PFSK-1 (cell line): ENCODE data around the gene STARD13.

Source experiments
- FOXP2 ChIP-seq: optimal IDR thresholded peaks from 2 replicates; pipeline ENCODE3; 2011; ENCODE audit warnings: borderline replicate concordance, control low read depth, inconsistent platforms; ENCODE audit not compliant: insufficient read depth; ENCODE audit errors: extremely low read length, extremely low read depth
- POLR2AphosphoS5 ChIP-seq: IDR thresholded peaks from 2 replicates; pipeline ENCODE4 v1.6.1; 2012; ENCODE audit warnings: low read depth, mild to moderate bottlenecking, control low read depth, low read length, moderate library complexity
- REST ChIP-seq, 2 experiments: IDR thresholded peaks; 2 replicates each; pipeline versions ENCODE4 v1.6.1 to v1.8.0; 2011 to 2012; ENCODE audit warnings: low read depth in 2 of 2, low read length in 2 of 2, control low read depth in 1 of 2, inconsistent platforms in 1 of 2, mild to moderate bottlenecking in 1 of 2, moderate library complexity in 1 of 2; ENCODE audit not compliant: insufficient read depth in 1 of 2
- SIN3A ChIP-seq: IDR thresholded peaks from 2 replicates; pipeline ENCODE4 v1.6.1; 2012; ENCODE audit warnings: mild to moderate bottlenecking, low read length, moderate library complexity, borderline replicate concordance; ENCODE audit not compliant: insufficient read depth
- TAF1 ChIP-seq: IDR thresholded peaks from 2 replicates; pipeline ENCODE4 v1.6.1; 2012; ENCODE audit warnings: low read length, control low read depth, borderline replicate concordance; ENCODE audit not compliant: insufficient read depth

GRCh38 chr13:33262594-33262993 is 23.0 kb downstream of the STARD13 start:
- TF ChIP-seq POLR2AphosphoS5 (no peak), TAF1 (no peak), REST (IDR thresholded peaks at IDR 0.05; ENCODE audit: insufficient read depth in 1 of 2, low read depth in 2 of 2, low read length in 2 of 2) (no peak), FOXP2 (no peak), SIN3A (no peak)
